Sigmoid colon (tissue), 7 donors: Measurements from ENCODE around the gene COL4A1. TPM values are rescaled to one million over a fixed set of nuclear protein-coding genes. Genes with fewer than 3 reads are reported as not detected.

Experiments
- DNase-seq: peaks from one replicate; pipeline ENCODE4 v3.0.0-alpha.2; 2019
- H3K27ac ChIP-seq, 4 donors: fragments of 200-600 bp; sonication (generic); one replicate each; pipeline ENCODE4 v1.5.1; 2016 to 2019; ENCODE audit warnings: mild to moderate bottlenecking in 1 of 4
- H3K27me3 ChIP-seq, 3 donors: fragments of 200-600 bp; sonication (generic); one replicate each; pipeline ENCODE4 v1.5.1; 2019; ENCODE audit warnings: mild to moderate bottlenecking in 1 of 3
- H3K36me3 ChIP-seq, 4 donors: fragments of 200-600 bp; sonication (generic); one replicate each; pipeline ENCODE4 v1.5.1; 2016 to 2019
- H3K4me1 ChIP-seq, 4 donors: fragments of 200-600 bp; sonication (generic); one replicate each; pipeline ENCODE4 v1.5.1; 2017 to 2019
- H3K4me3 ChIP-seq, 4 donors: fragments of 200-600 bp; sonication (generic); one replicate each; pipeline ENCODE4 v1.5.1; 2017 to 2019; ENCODE audit warnings: mild to moderate bottlenecking in 2 of 4, moderate library complexity in 1 of 4
- H3K9me3 ChIP-seq, 4 donors: fragments of 200-600 bp in 3 of 4; sonication (generic) in 3 of 4; one replicate each; pipeline versions ENCODE4 v1.5.1 to v1.6.1; 2013 to 2019
- CTCF ChIP-seq, 4 experiments: fragments of 450-650 bp in 3 of 4; fragments of 200-600 bp in 1 of 4; IDR thresholded peaks; one replicate each; pipeline ENCODE4 v1.5.1; 2016 to 2019; ENCODE audit warnings: antibody characterized with exemption in 4 of 4, mild to moderate bottlenecking in 3 of 4, moderate library complexity in 2 of 4
- EP300 ChIP-seq, 4 donors: sonication (generic); formaldehyde crosslinking; IDR thresholded peaks; one replicate each; pipeline ENCODE4 v1.6.1; 2017; ENCODE audit warnings: antibody characterized with exemption in 4 of 4
- POLR2A ChIP-seq, 2 donors: fragments of 450-650 bp; IDR thresholded peaks; one replicate each; pipeline ENCODE4 v1.6.1; 2016; ENCODE audit warnings: antibody characterized with exemption in 2 of 2, mild to moderate bottlenecking in 2 of 2, moderate library complexity in 2 of 2
- POLR2AphosphoS5 ChIP-seq, 4 donors: sonication (generic); formaldehyde crosslinking; IDR thresholded peaks; one replicate each; pipeline ENCODE4 v1.6.1; 2017; ENCODE audit warnings: antibody characterized with exemption in 4 of 4
- WGBS, 2 donors: extraction: QIAGEN DNeasy Blood & Tissue Kit; methylation state at CpG; one replicate each; pipeline ENCODE4 v1.1.7; 2013; 5-methylcytosine and 5-hydroxymethylcytosine counted together
- intact Hi-C: fragments of 100-400 bp; cut with DNase I; formaldehyde crosslinking; loops from one replicate; pipeline ENCODE4 v1.15.1; 2023
- polyA plus RNA-seq, 3 donors: library from polyadenylated mRNA; stranded (reverse); fragments of 200-250 nt; gene quantifications; one replicate each; pipeline ENCODE4 v1.2.3, GENCODE V29; 2013
- total RNA-seq, 4 donors: library from RNA; depleted of rRNA; stranded (reverse); fragments of >200 nt; gene quantifications; one replicate each; pipeline ENCODE4 v1.1.0, GENCODE V29; 2016
- donor health status: healthy with polysubstance abuse.
- donor health status: Bipolar disorder and iron deficiency.
- donor health status: healthy.

The COL4A1 gene
- total and polyA plus RNA-seq, 7 donors, result 9.2 to 598 (median 235) TPM

DNA sequence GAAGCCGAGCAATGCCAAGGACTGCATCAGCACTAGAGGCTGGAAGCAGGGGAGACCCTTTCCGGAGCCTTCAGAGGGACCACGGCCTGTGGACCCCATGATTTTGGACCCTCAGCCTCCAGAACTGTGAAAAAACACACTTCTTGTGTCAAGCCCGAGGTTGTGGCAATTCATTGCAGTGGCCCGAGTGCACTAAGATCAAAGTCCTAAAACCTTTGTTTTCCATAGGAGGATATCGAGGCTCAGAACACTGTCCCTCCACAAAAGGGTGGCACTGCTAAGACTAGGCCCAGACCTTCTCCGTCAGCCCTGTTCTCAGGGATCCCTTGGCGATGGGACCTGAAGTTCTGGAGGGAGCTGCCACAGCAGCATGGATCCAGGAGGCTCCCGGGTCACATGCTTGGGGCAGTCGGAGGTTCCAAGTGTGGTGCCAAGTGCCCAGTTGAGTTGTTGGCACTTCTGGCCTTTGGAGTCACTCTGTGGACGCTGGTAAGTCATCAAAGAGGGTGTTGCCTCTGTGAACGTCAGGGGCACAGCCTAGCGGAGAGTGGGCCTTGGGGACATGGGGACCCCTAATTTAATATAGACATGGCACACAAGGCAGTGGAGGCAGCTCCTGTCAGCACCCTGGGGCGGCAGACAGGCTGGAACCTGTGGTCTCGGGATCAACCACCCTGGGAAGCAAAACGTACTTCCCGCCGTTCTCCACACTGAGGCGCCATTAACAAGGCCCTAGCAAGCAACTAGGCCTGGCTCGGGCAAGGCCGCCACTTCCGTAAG lies 199.2 kb downstream of the COL4A1 start:
- 89 to 94% methylated on average over 22 of the region's 22 CpGs for WGBS, 2 donors

DNA sequence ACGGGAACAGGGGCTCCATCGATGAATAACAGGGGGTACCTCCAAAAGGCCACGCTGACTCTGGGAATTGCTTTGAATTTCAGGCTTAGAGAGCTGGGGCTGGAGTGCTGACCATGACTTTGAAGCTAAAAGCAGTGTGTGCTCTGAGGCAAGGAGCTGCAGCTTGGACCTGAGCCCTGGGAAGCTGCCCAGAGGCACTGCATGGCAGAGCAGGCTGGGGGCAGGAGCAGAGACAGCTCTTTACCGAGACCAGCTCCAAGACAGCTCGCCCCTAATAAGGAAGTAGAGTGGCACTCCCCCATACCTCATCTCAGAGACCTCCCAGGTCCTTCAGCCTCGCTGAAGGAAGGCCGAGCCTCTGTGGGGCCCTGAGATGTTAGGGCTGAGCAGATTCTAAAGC lies 200.2 kb downstream of the COL4A1 start:
- Histone ChIP-seq H3K4me3 (no peak overlapping the region), H3K27ac (peak overlapping the region; percentile 77 to 86 (median 84)), H3K9me3 (peaks cover 0 to 3% (median 0%) of the 10 kb centered on the region in 4 donors), H3K36me3 (no peaks in the 10 kb centered on the region), H3K27me3 (no peaks in the 10 kb centered on the region), H3K4me1 (peaks cover 3 to 49% (median 40%) of the 10 kb centered on the region in 4 donors)
- WGBS, 2 donors, result 67 to 74% methylated on average over 7 of the region's 7 CpGs
- intact Hi-C loops, result loop anchor here (5.0 to 10.0 kb wide), 4 partner anchors 169 to 1192 kb away; no protein-coding TSS in a partner anchor
- TF ChIP-seq CTCF (IDR thresholded peaks at IDR 0.05) (no peak), POLR2A (IDR thresholded peaks at IDR 0.05) (no peak), EP300 (IDR thresholded peaks at IDR 0.05) (peak in 1 of 4 donors; percentile 46), POLR2AphosphoS5 (IDR thresholded peaks at IDR 0.05) (peak in 3 of 4 donors; percentile 66 to 71 (median 66))
- DNase-seq, result peak; percentile 94

More for the DNA sequence above, 199.2 kb downstream of the COL4A1 start:
- H3K36me3 ChIP-seq, result no peaks in the 10 kb centered on the region
- H3K27me3 ChIP-seq, result no peaks in the 10 kb centered on the region
- peak overlapping the region; percentile 77 to 86 (median 84) for H3K27ac ChIP-seq
- no peak for DNase-seq
- no peaks in the 10 kb centered on the region for H3K9me3 ChIP-seq
- H3K4me3 ChIP-seq, result no peak overlapping the region
- H3K4me1 ChIP-seq, result peaks cover 3 to 49% (median 40%) of the 10 kb centered on the region in 4 donors
- intact Hi-C loops, result loop anchor here (2.0 to 10.0 kb wide), 5 partner anchors 170 to 1193 kb away; no protein-coding TSS in a partner anchor
- no peak for TF ChIP-seq POLR2A (IDR thresholded peaks at IDR 0.05)
- TF ChIP-seq EP300 (IDR thresholded peaks at IDR 0.05), result no peak
- no peak for TF ChIP-seq CTCF (IDR thresholded peaks at IDR 0.05)
- no peak for TF ChIP-seq POLR2AphosphoS5 (IDR thresholded peaks at IDR 0.05)

GRCh38 chr13:110105136-110105535 lies 201.8 kb downstream of the COL4A1 start:
- DNase-seq, result no peak
- no peak for TF ChIP-seq POLR2AphosphoS5 (IDR thresholded peaks at IDR 0.05)
- no peak for TF ChIP-seq POLR2A (IDR thresholded peaks at IDR 0.05)
- TF ChIP-seq CTCF (IDR thresholded peaks at IDR 0.05), result no peak
- TF ChIP-seq EP300 (IDR thresholded peaks at IDR 0.05), result no peak
- Histone ChIP-seq H3K9me3 (peaks cover 0 to 4% (median 0%) of the 10 kb centered on the region in 4 donors), H3K4me3 (no peak overlapping the region), H3K36me3 (no peaks in the 10 kb centered on the region), H3K4me1 (peaks cover 0 to 44% (median 36%) of the 10 kb centered on the region in 4 donors), H3K27ac (peak overlapping the region in 1 of 4 donors; percentile 85), H3K27me3 (no peaks in the 10 kb centered on the region)
- WGBS, 2 donors, result 88 to 93% methylated on average over 6 of the region's 6 CpGs
- intact Hi-C loops, result loop anchor here (5.0 to 10.0 kb wide), 4 partner anchors 168 to 1190 kb away; no protein-coding TSS in a partner anchor

DNA sequence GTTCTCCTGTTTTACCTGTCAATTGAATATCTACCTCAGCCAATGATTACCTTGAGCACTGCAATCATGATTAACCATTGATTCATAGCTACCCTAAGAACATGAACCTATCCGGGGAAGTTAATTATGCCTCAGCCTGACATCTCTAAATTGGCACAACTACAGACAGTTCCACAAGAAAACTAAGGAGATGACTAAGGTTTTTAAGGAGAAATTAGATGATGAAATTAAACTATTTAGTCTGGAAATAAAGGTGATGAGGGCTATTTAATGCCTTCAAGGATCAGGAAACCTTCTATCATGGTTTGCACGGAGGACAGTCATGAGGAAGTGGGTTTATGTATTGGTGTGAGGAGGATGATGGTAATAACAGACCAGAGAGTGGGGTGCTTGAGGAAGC lies 203.4 kb downstream of the COL4A1 start:
- peaks cover 0 to 7% (median 1%) of the 10 kb centered on the region in 4 donors for H3K9me3 ChIP-seq
- TF ChIP-seq EP300 (IDR thresholded peaks at IDR 0.05) (no peak), POLR2AphosphoS5 (IDR thresholded peaks at IDR 0.05) (no peak), CTCF (IDR thresholded peaks at IDR 0.05) (no peak), POLR2A (IDR thresholded peaks at IDR 0.05) (no peak)
- H3K4me1 ChIP-seq, result peaks cover 0 to 28% (median 21%) of the 10 kb centered on the region in 4 donors
- no peak overlapping the region for H3K4me3 ChIP-seq
- no peak overlapping the region for H3K27ac ChIP-seq
- H3K27me3 ChIP-seq, result no peaks in the 10 kb centered on the region
- WGBS, 2 donors, result 59 to 60% methylated on average over 2 of the region's 2 CpGs
- H3K36me3 ChIP-seq, result no peaks in the 10 kb centered on the region
- intact Hi-C loops, result loop anchor here (10.0 kb wide), 1 partner anchor 1189 kb away; no protein-coding TSS in a partner anchor
- DNase-seq, result no peak
